SW 1271 (cell line): Measurements from ENCODE around the gene EML1.
"Not testable (repeated sequence)": the region's sequence is repeated elsewhere in the genome, so short reads cannot be mapped to it uniquely, and the experiment has no call there.

ENCODE experiments used
- DNase-seq, 2 experiments: peaks; one replicate each; lab custom pipeline; 2025; lab: John Stamatoyannopoulos, UW

Gene EML1

GRCh38 chr14:99755629-99756603 lies 37.3 kb upstream of the EML1 start:
- peak; percentile 49 to 81 for DNase-seq

- no peak for DNase-seq
Measured at GRCh38 chr14:99756796-99757195, 36.4 kb upstream of the EML1 start.

GRCh38 chr14:99757331-99758070 lies 35.7 kb upstream of the EML1 start:
- DNase-seq, result peak; percentile 28 to 73

- DNase-seq, result no peak
Measured at GRCh38 chr14:99758121-99758821, 34.9 kb upstream of the EML1 start.

- DNase-seq, result no peak
Measured at GRCh38 chr14:99758872-99759545, 34.2 kb upstream of the EML1 start.

- DNase-seq, result no peak
Measured at GRCh38 chr14:99759546-99759925, 33.7 kb upstream of the EML1 start.

GRCh38 chr14:99760817-99761216 lies 32.4 kb upstream of the EML1 start:
- no peak for DNase-seq

- DNase-seq, result not testable (repeated sequence)
Measured at GRCh38 chr14:99762911-99763310, 30.3 kb upstream of the EML1 start.

- no peak for DNase-seq
Measured at GRCh38 chr14:99763527-99764221, 29.5 kb upstream of the EML1 start.

GRCh38 chr14:99764222-99764706 lies 28.9 kb upstream of the EML1 start:
- no peak for DNase-seq

- DNase-seq, result no peak
Measured at GRCh38 chr14:99768381-99768780, 24.8 kb upstream of the EML1 start.

- no peak for DNase-seq
Measured at GRCh38 chr14:99769123-99769522, 24.1 kb upstream of the EML1 start.

GRCh38 chr14:99769799-99770198 lies 23.4 kb upstream of the EML1 start:
- DNase-seq, result no peak

GRCh38 chr14:99772371-99773283 lies 20.6 kb upstream of the EML1 start:
- DNase-seq, result no peak

- no peak for DNase-seq
Measured at GRCh38 chr14:99773521-99774497, 19.4 kb upstream of the EML1 start.

GRCh38 chr14:99774556-99775307 lies 18.5 kb upstream of the EML1 start:
- DNase-seq, result no peak

- DNase-seq, result no peak
Measured at GRCh38 chr14:99775351-99775750, 17.9 kb upstream of the EML1 start.

- DNase-seq, result no peak
Measured at GRCh38 chr14:99777951-99778350, 15.3 kb upstream of the EML1 start.
